Germinal center (tissue), 1 donor: ENCODE measurements around the gene DNASE1L3.
"Not testable (repeated sequence)": the region's sequence is repeated elsewhere in the genome, so short reads cannot be mapped to it uniquely, and the experiment has no call there.

Source experiments
- DNase-seq: peaks from one replicate; pipeline ENCODE4 v3.0.0; 2012; ENCODE audit warnings: mixed read lengths, low spot score

DNASE1L3 gene

DNA sequence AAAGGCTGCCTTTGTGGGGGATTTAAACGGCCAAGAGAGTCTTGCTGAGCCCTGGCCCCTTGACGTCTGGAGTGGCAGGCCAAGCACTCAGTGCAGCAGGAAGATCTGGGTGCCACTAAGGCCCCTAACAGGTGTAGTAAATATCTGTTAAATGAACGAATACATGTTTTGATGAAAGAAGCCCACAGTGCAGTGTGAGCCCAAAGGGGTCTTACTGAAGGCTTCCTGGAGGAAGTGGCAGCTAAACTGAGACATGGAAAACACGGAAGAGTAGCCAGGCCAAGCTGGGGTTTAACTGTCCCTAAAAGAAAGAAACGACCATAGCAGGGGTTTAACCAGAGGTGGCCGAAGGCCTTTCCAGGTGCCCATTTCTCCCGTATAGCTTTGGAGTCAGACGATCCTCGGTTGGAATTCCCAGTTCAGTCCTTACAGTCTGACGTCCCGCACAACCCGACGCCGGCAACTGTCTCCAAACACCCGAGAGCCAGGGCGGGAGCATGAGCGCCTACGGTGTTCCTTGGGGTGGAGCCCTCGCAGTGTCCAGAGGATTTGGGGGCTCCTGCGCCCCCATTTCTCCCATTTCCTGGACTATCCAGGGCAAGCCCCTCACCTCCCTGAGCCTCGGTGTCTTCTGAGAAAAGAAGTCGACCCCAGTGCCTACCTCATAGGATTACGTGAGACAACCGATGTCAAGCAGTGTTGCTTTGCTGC is 25.9 kb upstream of the DNASE1L3 start:
- DNase-seq: no peak

DNA sequence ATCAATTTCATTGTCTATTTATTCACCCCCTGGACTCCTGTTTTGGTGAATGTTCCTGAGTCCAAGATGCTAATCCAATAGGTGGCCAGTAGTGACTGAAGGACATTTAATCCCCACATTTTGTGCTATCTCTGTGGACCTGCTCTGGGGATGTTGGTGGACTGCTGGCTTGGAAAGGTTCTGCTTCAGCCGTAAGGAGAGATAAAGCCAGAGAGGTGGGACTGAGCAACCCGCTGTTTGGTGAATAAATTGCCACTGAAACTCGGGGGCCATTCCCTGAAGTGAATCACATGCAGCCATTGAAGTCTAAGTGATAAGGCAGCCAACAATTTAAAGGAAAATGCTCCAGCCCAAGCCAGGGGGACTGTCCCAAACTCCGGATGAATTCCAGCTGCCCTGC is 25.2 kb upstream of the DNASE1L3 start:
- no peak for DNase-seq

GRCh38 chr3:58234516-58234931 is 23.8 kb upstream of the DNASE1L3 start:
- no peak for DNase-seq

DNA sequence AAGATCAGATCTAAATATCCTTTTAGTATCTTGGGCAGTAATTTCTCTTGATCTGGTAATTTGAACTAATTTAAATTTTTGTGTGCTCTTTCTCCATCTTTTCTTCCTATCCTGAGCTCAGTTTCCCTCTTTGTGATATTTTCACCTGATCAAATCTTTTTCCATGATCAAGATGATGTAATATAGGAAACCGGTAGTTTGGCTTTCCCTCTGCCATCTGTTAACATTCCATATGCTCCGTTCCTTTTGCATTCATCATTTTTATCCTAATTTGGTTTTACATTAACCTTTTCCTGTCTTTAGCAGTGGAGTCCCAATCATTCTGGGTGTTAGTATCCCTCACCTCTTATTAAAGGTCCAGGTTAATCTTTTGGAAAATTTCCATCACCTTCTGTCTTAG is 20.9 kb upstream of the DNASE1L3 start:
- DNase-seq: no peak

DNA sequence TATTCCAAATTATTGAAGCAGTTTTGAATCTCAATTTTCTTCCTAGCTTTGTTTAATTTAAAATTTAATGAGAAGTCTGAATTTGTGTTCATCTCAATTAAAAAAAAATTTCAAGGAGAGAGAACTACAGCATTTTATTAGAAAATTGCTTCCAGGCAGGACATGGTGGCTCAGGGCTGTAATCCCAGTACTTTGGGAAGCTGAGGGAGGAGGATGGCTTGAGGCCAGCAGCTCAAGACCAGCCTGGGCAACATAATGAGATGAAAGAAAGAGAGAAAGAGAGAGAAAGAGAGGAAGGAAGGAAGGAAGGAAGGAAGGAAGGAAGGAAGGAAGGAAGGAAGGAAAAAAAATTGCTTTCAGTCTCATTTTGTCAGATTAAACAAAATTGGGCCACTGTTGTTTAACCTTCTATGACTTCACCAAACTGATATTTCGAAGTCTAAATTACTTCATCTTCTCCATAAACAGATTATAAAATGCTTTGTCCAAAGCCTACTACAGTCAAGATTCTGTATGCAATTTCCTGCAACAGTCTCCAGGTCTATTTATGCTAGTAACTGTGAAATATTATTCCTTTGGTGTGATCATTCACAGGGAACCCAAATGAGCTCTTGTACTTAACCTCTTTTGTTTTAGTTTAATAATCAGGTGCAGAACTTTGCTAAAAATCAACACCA is 20.2 kb upstream of the DNASE1L3 start:
- no peak for DNase-seq

- DNase-seq: not testable (repeated sequence)
Measured at GRCh38 chr3:58227933-58228332, 17.2 kb upstream of the DNASE1L3 start.

GRCh38 chr3:58223855-58224254 is 13.1 kb upstream of the DNASE1L3 start:
- no peak for DNase-seq

- no peak for DNase-seq
Measured at GRCh38 chr3:58222161-58222724, 11.5 kb upstream of the DNASE1L3 start.

GRCh38 chr3:58218904-58219303 is 8.1 kb upstream of the DNASE1L3 start:
- no peak for DNase-seq

- peak; percentile 77 for DNase-seq
Measured at GRCh38 chr3:58217209-58217811, 6.5 kb upstream of the DNASE1L3 start.

DNA sequence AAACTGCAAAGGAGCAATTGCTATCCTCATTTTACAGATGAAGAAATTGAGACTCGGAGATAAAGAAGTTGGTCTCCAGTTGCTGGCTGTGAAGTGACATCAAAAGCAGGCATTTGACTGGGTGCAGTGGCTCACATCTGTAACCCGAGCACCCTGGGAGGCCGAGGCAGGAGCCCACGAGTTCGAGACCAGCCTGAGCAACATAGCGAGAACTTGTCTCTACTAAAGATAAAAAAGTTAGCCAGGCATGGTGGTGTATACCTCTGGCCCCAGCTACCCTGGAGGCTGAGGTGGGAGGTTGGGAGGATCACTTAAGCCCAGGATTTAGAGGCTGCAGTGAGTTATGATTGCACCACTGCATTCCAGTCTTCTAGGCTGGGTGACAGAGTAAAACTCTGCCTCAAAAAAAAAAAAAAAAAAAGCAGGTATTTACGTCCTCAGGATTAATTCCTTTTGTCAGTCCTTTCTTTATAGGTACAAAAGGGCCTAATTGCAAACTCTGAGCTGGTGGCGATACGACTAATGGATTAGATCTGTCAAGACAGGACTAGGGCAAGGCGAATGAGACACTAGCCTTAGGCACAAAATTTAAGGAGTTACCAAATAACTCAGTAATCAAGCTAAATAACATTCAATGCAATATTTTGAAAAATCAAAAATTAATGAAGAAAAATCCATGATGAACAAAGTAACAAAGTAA is 5.9 kb upstream of the DNASE1L3 start:
- DNase-seq: no peak

GRCh38 chr3:58215317-58216025 is 4.7 kb upstream of the DNASE1L3 start:
- DNase-seq: no peak

GRCh38 chr3:58214484-58215316 is 3.9 kb upstream of the DNASE1L3 start:
- DNase-seq: peak; percentile 79

DNA sequence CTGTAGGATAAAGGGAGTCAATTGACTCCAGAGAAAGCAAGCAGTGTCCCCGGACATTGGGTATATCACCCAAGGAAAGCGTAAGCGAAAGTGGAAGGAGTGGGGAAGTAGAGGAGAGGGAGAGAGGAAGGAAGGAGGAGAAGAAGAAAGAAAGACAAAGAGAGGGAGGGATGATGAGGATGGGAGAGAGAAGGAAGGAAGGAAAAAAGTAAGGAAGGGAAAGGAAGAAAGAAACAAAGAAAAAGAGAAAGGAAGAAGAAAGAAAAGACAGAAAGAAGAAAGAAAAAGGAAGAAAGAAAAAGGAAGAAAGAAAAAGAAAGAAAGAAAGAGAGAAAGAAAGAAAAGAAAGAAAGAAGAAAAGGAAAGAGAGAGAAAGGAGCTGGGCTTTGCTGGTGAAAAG is 839 bp downstream of the DNASE1L3 start:
- no peak for DNase-seq

DNA sequence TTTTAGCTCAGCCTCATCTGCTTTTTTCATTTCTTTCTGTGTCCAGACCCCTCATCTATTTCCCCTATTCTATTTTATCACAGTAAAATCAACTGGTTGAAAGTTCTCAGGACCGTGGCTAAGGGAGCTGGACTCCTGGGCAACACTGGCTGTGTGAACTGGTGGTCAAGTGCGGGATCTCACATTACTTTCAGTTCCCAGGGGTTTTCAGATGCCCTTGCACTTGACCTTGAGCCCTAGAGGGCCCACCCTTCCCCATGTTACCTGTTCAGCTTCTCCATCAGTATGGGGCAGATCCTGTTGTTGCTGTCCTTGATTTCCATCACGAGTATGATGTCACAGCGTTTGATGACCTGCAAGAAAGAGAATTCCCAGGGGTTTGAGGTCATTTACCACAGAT is 2.8 kb downstream of the DNASE1L3 start:
- DNase-seq: no peak

- DNase-seq: no peak
Measured at GRCh38 chr3:58206406-58207011, 4.3 kb downstream of the DNASE1L3 start.

- DNase-seq: no peak
Measured at GRCh38 chr3:58205981-58206380, 4.8 kb downstream of the DNASE1L3 start.

- no peak for DNase-seq
Measured at GRCh38 chr3:58204720-58205119, 6.1 kb downstream of the DNASE1L3 start.

DNA sequence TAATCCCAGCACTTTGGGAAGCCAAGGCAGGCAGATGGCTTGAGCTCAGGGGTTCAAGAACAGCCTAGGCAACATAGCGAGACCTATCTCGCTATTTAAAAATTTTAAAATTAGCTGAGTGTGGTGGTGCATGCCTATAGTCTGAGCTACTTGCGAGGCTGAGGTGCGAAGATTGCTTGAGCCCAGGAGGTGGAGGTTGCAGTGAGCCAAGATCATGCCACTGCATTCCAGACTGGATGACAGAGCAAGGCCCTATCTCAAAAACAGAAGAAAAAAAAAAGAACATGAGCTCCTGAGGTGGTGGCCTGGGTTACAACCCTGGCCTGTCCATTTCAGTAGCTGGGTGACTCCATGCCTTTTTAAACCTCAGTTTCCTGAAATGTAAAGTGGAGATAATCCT is 7.2 kb downstream of the DNASE1L3 start:
- DNase-seq: no peak

- DNase-seq: no peak
Measured at GRCh38 chr3:58202917-58203360, 7.8 kb downstream of the DNASE1L3 start.
